NCI-H524 treated with DMSO at 0.1 percent for 48 hours (cell line): Measurements from ENCODE around the gene CIC.

Experiments
- DNase-seq: peaks from one replicate; lab custom pipeline; 2025; lab: John Stamatoyannopoulos, UW

CIC gene

DNA sequence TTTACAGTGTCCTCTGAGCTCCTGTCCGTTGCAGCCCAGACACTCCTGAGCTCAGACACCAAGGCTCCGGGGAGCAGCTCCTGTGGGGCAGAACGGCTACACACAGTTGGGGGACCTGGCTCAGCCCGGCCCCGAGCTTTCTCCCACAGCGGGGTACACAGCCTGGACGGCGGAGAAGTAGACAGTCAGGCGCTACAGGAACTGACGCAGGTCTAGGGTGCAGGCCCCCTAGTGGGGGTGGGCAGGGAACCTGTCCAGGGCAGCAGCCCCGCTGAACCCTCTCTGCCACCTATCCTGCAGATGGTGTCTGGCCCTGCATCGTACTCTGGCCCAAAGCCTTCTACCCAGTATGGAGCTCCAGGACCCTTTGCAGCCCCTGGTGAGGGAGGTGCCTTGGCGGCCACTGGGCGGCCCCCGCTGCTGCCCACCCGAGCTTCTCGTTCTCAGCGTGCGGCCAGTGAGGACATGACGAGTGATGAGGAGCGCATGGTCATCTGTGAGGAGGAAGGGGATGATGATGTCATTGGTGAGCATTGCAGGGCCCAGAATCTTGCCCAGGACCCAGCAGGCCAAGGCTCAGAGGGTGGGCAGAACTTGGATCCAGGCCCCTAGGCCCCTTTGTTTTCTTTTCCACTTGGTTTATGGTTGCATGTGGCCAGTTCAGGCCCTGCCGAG lies 20.0 kb downstream of the CIC start:
- no peak for DNase-seq

DNA sequence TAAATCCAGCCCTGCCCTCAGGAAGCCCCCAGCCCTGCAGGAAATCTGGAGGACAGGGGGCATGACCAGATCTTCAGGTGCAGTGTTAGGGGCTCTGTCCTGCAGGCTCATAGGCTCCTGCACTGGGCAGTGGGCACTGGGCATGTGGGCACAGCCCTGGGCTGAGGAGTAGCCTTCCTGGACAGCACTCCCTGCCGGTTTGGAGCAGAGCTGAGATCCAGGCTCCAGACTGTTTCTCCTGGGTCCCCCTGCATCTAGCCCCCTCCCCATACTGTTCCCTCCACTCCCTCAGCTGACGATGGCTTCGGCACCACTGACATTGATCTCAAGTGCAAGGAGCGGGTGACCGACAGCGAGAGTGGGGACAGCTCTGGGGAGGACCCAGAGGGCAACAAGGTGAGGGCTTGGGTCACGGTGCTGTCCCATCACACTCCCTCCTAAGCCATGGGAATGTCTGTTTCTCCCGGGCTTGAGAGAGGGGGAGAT lies 20.5 kb downstream of the CIC start:
- no peak for DNase-seq

DNA sequence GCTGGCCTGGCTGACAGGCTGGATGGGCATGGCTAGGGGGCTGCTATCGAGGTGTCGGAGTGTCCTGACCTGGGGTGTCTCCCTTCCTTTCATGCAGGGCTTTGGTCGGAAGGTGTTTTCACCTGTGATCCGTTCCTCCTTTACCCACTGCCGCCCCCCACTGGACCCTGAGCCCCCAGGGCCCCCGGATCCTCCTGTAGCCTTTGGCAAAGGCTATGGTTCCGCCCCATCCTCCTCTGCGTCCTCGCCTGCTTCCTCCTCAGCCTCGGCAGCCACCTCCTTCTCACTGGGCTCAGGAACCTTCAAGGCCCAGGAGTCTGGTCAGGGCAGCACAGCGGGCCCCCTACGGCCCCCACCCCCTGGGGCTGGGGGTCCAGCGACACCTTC lies 21.1 kb downstream of the CIC start:
- no peak for DNase-seq

DNA sequence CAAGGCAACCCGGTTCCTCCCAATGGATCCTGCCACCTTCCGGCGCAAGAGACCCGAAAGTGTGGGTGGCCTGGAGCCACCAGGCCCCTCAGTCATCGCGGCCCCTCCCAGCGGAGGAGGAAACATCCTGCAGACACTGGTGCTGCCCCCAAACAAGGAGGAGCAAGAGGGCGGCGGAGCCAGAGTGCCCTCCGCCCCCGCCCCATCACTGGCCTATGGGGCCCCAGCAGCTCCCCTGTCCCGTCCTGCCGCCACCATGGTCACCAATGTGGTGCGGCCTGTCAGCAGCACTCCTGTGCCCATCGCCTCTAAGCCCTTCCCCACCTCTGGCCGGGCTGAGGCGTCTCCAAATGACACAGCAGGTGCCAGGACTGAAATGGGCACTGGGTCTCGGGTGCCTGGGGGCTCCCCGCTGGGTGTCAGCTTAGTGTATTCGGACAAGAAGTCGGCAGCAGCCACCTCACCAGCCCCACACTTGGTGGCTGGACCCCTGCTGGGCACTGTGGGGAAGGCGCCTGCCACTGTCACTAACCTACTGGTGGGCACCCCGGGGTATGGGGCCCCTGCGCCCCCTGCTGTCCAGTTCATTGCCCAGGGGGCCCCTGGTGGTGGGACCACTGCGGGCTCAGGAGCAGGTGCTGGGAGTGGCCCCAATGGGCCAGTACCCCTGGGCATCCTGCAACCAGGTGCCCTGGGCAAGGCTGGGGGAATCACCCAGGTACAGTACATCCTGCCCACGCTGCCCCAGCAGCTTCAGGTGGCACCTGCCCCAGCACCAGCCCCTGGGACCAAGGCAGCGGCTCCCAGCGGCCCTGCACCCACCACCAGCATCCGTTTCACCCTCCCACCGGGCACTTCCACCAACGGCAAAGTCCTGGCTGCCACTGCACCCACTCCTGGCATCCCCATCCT lies 21.7 kb downstream of the CIC start:
- DNase-seq: no peak

DNA sequence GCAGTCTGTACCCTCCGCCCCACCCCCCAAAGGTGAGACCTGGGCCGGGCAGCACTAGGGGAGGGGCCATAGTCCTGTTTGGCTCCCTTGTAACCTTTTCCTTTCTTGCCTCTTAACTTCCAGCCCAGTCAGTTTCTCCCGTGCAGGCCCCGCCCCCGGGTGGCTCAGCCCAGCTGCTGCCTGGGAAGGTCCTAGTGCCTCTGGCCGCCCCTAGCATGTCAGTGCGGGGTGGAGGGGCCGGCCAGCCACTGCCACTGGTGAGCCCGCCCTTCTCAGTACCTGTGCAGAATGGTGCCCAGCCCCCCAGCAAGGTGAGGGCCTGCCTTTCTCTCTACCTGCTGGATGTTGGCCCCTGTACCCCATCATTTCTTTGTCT lies 22.4 kb downstream of the CIC start:
- DNase-seq: no peak

DNA sequence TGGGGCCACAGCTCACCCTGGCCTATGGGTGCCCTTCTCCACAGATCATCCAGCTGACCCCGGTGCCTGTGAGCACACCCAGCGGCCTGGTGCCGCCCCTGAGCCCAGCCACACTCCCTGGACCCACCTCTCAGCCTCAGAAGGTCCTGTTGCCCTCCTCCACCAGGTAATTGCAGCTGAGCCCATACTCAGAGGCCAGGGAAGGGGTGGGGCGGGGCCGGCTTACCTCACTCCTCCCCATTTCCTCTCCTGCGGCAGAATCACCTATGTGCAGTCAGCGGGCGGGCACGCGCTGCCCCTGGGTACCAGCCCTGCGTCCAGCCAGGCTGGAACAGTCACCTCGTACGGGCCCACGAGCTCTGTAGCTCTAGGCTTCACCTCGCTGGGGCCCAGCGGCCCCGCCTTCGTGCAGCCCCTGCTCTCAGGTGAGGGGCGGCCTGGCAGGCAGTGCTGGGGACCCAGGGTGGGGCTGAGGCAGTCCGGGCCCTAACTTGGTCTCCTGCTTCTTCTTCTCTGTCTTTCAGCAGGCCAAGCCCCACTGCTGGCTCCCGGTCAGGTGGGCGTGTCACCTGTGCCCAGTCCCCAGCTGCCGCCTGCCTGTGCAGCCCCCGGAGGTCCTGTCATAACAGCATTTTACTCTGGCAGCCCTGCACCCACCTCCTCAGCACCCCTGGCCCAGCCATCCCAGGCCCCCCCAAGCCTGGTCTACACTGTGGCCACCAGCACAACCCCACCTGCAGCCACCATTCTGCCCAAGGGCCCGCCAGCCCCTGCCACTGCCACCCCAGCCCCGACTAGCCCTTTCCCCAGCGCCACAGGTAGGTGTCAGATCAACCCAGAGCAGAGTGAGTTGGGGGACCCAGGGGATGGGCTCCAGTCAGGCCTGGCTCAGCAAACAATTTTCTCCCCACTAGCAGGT lies 23.2 kb downstream of the CIC start:
- DNase-seq: no peak

DNA sequence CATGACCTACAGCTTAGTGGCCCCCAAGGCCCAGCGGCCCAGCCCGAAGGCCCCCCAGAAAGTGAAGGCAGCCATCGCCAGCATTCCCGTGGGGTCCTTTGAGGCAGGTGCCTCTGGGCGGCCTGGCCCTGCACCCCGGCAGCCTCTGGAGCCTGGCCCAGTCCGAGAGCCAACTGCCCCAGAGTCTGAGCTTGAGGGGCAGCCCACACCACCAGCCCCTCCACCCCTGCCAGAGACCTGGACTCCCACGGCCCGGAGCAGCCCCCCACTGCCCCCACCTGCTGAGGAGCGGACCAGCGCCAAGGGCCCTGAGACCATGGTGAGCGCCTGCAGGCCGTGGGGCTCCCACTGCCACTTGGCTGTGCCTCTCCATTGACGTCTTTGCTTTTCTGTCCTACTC lies 23.9 kb downstream of the CIC start:
- no peak for DNase-seq

DNA sequence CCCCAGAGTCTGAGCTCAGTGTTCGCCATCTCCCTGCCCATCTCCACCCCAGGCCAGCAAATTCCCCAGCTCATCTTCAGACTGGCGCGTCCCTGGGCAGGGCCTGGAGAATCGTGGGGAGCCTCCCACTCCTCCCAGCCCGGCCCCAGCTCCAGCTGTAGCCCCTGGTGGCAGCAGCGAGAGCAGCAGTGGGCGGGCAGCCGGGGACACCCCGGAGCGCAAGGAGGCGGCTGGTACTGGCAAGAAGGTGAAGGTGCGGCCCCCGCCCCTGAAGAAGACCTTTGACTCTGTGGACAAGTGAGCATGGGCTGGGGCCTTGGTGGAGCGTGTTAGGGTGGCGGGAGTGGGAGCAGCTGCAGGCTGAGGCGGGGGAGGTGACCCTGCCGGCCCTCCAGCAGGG lies 24.5 kb downstream of the CIC start:
- DNase-seq: no peak

DNA sequence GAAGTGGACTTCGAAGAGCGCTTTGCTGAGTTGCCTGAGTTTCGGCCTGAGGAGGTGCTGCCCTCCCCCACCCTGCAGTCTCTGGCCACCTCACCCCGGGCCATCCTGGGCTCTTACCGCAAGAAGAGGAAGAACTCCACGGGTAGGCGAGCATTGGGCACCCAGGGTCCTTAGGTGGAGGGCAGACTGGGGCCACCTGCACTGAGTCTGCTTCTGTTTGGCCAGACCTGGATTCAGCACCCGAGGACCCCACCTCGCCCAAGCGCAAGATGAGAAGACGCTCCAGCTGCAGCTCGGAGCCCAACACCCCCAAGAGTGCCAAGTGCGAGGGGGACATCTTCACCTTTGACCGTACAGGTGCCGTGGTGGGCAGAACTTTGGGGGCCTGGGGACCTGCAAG lies 24.9 kb downstream of the CIC start:
- no peak for DNase-seq

DNA sequence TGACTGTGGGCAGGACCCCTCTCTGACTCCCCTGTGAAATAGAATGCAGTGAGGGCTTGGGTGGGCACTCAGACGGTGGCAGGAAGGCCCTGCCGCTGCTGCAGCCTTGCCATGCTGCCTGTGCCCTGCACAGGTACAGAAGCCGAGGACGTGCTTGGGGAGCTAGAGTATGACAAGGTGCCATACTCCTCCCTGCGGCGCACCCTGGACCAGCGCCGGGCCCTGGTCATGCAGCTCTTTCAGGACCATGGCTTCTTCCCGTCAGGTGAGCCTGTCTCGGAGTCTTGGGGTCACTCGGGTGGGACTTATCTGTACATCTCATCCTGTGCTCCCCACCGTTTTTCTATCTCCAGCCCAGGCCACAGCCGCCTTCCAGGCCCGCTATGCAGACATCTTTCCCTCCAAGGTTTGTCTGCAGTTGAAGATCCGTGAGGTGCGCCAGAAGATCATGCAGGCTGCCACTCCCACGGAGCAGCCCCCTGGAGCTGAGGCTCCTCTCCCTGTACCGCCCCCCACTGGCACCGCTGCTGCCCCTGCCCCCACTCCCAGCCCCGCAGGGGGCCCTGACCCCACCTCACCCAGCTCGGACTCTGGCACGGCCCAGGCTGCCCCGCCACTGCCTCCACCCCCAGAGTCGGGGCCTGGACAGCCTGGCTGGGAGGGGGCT lies 25.6 kb downstream of the CIC start:
- DNase-seq: no peak

DNA sequence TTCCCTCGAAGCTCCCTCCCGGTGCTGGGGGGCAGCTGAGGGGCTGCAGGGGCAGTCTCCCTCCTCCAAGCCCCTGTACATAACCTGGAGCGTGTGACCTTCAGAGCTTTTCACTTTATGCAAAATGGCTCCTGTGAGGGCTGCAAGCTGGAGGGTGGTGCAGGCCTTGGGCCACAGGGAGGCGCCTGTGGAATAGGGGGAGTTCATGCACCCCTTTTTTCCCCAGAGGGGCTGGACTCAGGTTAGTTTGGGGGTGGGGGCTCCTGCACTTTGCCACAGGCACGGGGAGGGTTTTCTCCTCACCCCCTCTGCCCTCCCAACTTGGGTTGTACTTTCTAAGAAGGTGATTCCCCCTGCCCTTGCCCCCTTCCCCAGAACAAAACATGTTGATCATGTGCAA lies 26.3 kb downstream of the CIC start:
- DNase-seq: no peak

DNA sequence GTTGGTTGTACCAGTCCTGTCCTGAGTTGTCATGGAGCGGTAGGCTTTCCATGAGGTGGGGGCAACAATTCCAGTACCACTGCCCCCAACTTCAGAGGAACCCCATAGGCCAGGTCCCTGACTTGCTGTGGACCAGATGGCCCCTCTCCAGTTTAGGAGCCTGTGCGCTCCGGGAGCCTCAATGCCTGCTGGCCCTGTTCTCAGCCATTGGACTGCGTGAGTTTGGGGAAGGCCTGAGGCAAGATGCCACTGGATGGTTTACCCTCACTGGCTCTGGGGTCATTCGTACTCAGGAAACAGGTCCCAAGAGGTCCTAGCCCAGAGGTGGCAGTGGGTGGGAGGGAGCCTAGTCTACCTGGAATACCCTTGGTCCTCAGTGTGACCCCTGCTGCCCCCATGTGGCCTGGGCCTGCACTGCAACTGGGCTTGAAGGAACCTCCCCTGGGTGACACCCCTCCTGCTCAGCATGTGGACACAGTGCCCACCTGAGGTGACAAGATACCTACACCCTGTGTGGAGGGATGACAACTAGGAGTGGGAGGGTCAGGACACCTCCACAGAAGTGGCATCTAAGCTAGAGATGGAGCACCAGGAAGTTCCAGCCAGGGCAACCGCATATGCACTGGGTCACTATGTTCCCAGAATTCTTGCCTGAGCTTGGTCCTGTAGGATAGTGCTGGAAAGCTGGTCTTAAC lies 26.9 kb downstream of the CIC start:
- DNase-seq: no peak

DNA sequence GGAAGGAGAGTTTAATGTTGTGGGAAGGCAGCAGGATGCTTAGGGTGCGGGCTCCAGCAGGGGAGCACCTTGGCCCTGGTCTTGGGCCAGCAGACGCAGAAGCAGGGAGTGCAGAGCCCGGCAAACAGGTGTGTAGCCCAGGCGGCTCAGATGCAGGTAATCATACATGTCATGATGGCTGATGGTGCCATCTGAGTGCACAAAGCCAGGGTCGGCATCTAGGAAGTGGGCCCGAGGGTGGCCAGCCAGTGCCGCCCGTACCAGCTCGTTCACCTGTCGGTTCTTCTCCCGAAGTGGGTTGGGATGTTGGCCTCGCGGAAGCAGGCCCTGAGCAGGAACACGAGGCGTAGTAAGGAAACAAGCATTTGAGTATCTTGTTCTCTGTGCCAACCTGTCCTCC lies 28.0 kb downstream of the CIC start:
- no peak for DNase-seq

DNA sequence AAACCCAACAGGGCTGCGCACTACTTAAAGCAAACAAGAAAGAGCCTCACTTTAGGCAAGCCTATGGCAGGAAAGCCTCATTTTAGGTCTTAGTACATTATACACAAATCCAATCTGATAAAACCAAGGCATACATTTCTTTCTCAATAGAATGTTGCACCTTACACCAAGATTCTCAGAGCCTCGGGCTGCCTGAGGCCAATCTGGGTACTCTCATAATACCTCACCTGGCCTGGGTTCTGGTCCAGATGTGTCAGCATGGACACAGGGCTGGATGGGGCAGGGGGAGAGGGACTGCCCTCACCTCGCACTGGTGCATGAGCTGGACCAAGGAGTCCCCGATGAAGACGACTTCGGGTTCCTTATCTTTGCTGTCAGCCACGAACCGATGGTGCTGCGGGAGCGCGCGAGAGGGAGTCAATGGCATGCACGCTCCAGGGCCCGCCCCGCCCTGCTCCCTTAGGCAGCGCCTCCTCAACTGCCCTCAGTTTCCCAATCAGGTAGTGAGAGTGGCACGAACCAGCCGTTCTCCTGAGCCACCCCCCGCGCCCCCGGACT lies 32.7 kb downstream of the CIC start, which contains the start of gene PRR19:
TSS of gene PRR19 (plus strand) at position 487 of the 558 bp plus-strand sequence. CDS start 7,453 bp downstream, outside the sequence.
- DNase-seq: no peak

DNA sequence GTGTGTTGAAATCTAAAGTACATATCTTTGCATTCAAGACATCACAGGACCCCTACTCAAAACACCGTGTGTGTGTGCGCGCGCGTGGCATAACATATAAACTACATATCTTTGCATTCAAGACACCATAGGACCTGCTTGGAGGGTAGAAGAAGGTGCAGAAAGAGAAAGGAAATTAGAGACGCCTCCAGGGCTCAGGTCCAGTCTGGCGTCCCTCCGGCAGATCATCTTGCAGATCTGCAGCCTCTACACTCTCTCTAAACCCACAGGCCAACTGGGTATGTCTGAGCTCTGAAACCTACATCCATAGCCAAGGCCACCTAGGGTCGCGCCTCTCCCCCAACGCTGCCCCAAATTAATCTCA lies 34.0 kb downstream of the CIC start:
- no peak for DNase-seq

DNA sequence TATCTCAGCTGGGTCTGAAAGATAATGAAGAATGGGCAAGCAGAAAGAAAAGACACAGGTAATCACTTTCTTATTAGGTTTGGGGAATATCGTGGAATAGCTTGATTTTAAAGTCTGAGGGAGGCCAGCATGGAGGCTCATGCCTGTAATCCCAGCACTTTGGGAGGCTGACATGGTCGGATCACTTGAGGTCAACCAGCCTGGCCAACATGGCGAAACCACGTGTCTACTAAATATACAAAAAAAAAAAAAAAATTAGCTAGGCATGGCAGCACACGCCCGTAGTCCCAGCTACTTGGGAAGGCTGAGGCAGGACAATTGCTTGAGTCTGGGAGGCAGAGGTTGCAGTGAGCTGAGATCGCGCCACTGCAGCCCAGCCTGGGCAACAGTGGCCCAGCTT lies 34.8 kb downstream of the CIC start:
- DNase-seq: no peak

DNA sequence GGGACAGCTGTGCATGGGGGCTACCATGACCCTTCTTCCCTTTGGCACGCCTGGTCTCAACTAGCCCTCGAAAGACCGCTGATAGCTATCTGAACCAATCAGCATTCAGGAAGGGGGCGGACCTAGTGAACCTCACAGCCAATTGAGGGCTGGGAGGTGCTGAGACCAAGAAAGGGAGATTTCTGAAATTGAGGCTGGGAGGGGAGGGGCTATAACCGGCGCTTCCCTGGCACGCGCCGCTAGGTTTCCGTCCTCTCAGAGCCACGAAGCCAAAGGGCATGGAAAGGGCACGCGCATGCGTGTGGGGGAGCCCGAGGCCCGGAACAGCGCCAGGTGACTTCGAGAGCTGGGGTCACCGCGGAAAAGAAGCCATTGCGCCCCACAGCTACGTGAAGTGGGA lies 37.6 kb downstream of the CIC start:
- no peak for DNase-seq

DNA sequence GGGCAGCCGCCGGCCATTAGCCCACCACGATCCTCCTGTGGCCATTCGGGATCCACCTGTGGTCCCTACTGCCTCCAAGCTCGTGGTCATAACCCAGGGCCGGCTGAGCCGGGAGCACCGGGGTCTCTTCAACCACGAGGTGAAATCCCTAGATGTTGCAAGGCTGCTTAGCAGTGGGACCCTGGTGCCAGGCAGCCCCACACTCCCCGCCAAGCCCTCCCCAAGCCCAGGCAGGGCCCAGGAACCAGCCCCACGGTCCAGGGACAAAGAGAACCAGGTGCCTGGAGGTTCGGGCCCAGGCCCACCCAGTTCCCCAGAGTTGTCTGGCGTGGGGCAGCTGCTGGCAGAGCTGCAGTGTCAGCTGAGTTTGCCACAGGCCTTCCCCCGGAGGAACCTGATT lies 40.6 kb downstream of the CIC start:
- DNase-seq: no peak

DNA sequence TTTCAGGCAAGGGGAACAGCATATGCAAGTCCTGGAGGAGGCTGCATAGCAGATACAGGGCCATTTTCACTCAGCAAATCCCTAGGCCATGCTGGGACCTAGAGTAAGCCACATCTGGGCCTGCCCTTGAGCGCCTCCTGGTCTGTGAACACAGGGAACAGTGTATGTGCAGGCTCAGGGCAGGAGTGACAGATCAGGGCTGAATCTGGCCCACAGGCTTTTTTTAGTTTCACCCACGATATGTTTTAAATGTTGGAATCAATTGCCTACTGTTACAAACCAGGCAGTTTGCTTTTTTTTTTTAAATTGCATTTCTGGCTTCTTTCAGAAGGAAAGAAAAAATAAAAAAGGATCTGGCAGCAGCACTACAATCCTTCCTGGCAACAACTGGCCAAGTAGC lies 42.6 kb downstream of the CIC start:
- DNase-seq: no peak

DNA sequence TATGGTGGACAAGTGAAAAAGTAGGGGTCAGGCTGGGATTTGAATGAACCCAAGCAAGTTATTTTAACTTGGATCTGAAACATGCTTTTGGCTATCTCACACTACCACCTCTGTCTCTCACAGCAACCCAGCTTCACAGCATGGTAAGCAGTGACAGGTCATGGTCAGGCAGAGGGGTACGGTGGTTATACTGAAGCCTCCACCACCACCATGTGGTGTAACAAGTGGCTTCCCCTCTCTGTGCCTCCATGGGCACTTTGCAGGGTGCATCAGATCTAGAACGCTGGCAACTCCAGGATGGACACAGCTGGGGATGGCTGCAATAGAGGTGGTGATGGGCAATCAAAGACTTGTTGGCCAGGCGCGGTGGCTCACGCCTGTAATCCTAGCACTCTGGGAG lies 43.3 kb downstream of the CIC start:
- DNase-seq: no peak
